ENCODE data around the gene KLF12.

KLF12 gene

GRCh38 chr13:74103970-74104555 is 30.1 kb downstream of the KLF12 start:
- no peak for DNase-seq (ENCODE audit: low read depth in 2 of 2)

DNA sequence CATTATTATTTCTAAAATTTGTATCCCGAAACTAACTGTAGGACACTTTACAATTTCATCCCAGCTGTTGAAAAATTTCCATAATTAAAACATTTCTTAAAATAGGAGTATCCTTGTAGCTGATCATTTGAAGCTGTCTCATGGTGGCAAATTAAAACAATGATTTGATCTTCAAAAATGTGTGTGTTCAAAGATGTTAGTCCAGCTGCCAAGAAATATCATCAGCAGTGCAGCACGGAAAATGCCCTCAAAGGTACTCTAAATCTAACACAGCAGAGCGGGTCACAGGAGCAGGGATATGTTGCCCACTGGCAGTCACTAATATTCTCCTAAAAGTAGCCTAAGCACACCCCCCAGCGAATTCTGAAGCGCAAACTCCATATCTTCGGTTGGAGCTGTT is 31.0 kb downstream of the KLF12 start:
- no peak for DNase-seq (ENCODE audit: low read depth in 2 of 2)

- no peak for DNase-seq (ENCODE audit: low read depth in 2 of 2)
These were observed 31.5 kb downstream of the KLF12 start for GRCh38 chr13:74102691-74103090.

GRCh38 chr13:74101436-74101835 is 32.8 kb downstream of the KLF12 start:
- DNase-seq (ENCODE audit: low read depth in 2 of 2) = no peak

DNA sequence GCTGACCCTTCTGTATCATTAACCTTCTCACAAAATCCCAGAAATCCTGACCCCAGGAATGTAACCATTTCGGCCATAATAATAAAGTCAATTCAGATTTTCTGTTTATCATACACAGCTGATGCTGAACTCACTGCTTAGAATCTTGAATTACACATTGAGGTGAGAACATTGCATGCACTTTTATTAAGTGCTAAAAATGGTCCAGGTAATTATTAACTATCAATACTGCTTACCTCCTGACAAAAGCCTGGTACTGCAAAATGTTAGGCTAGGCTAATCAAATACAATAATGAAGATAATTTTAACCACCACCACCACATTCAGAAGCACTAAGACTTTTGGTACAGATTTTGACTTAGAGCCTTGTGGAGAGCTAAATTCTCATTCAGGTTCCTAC is 36.1 kb downstream of the KLF12 start:
- DNase-seq (ENCODE audit: low read depth in 2 of 2) = no peak

GRCh38 chr13:74097116-74097515 is 37.1 kb downstream of the KLF12 start:
- DNase-seq (ENCODE audit: low read depth in 2 of 2) = no peak

- no peak for DNase-seq (ENCODE audit: low read depth in 2 of 2)
These were observed 40.5 kb downstream of the KLF12 start for GRCh38 chr13:74093691-74094090.

GRCh38 chr13:74092711-74093110 is 41.5 kb downstream of the KLF12 start:
- no peak for DNase-seq (ENCODE audit: low read depth in 2 of 2)

DNA sequence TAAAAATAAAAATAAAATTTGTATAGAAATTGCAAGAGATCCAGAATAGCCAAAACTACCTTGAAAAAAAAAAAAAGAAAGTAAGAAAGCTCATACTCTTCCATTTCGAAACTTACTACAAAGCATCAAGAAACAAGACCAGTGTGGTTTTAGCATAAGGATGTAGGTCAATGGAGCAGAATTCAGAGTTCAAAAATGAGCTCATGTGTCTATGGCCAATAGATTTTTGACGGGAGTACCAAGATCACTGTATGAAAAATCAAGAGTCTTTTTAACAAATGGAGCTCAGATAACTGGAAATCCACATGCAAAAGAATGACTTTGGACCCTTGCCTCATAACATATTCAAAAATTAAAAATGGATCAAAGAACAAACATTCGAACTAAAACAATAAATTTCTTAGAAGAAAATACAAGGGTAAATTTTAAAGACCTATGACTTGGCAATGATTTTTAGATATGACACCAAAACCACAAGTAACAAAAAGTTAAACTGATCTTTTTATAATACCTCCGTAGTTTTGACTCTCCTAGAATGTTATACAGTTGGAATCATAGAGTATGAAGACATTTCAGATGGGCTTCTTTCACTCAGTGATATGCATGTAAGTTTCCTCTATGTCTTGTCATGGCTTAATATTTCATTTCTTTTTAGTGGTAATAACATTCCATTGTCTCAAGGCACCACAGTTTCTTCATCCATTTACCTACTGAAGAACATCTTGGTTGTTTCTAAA is 43.2 kb downstream of the KLF12 start:
- no peak for DNase-seq (ENCODE audit: low read depth in 2 of 2)

DNA sequence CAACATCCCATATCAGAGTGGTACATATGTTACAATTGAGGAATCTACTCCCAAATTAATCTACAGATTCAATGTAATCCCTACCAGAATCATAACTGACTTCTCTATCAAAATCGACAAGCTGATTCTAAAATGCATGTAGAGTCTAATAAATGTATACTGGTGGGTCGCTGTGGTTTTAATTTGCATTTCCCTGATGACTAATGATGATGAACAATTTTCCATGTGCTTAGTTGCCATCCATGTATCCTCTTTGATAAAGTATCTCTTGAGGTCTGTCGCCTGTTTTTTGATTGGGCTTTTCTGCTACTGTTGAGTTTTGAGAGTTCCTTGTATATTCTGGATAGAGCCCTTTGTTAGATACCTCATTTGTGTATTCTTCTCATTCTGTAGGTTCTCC is 43.8 kb downstream of the KLF12 start:
- no peak for DNase-seq (ENCODE audit: low read depth in 2 of 2)

- DNase-seq (ENCODE audit: low read depth in 2 of 2) = no peak
These were observed 46.8 kb downstream of the KLF12 start for GRCh38 chr13:74087357-74087756.
